HCT116 (cell line): ENCODE results near the gene GRID2IP. TPM values are rescaled to one million over a fixed set of nuclear protein-coding genes. Genes with fewer than 3 reads are reported as not detected.

Source experiments
- ATAC-seq: fragments of 200-7000 bp; cut with Tn5 transposase; 2 replicates; pipeline ENCODE4 v1.9.1; 2020; ENCODE audit warnings: mild to moderate bottlenecking, moderate library complexity
- BruUV-seq: library from RNA; stranded (reverse); fragments of 400-500 nt; replicated peaks from 2 replicates; lab custom pipeline; 2021; lab: Mats Ljungman, UMichigan
- CTCF ChIA-PET: fragments of 300-600 bp; sonication (Branson Sonifier 250); formaldehyde crosslinking; loops from one replicate; lab custom pipeline; 2021; ENCODE audit warnings: antibody characterized with exemption; lab: Charles Lee
- POLR2A ChIA-PET: fragments of 300-600, 350-600 bp; sonication (Branson Sonifier 250); formaldehyde crosslinking; loops from one replicate; lab custom pipeline; 2021; ENCODE audit warnings: antibody characterized with exemption; lab: Charles Lee
- RAD21 ChIA-PET, 2 experiments: fragments of 300-600 bp; sonication (Branson Sonifier 250); formaldehyde crosslinking; loops; one replicate each; lab custom pipeline; 2023; ENCODE audit warnings: low total read pairs in 2 of 2; ENCODE audit not compliant: uncharacterized antibody in 2 of 2, unreplicated experiment in 2 of 2, low non-redundant PET in 1 of 2; lab: Charles Lee
- DNase-seq: peaks from one replicate; pipeline ENCODE4 v3.0.0-alpha.2; 2010; ENCODE audit warnings: low read depth, low spot score
- H2AFZ ChIP-seq: fragments of 200-600 bp; shearing (Covaris generic), sonication (generic); 2 replicates; pipeline ENCODE4 v1.6.1; 2017; ENCODE audit warnings: low read depth, mixed run types, mixed read lengths, antibody characterized with exemption, low read length; ENCODE audit not compliant: poor library complexity, severe bottlenecking
- H3K27ac ChIP-seq: 2 replicates; pipeline ENCODE4 v1.5.1; 2012; ENCODE audit warnings: low read depth, low read length
- H3K27me3 ChIP-seq: fragments of 200-600 bp; sonication (generic); 2 replicates; pipeline ENCODE4 v1.6.1; 2016; ENCODE audit warnings: mixed run types, low read length, mixed read lengths; ENCODE audit not compliant: insufficient read depth
- H3K36me3 ChIP-seq, 2 experiments: fragments of 200-500 bp in 1 of 2; fragments of 200-600 bp in 1 of 2; sonication (Bioruptor generic) in 1 of 2; sonication (generic) in 1 of 2; 2 replicates each; pipeline versions ENCODE4 v1.5.1 to v1.6.1; 2014 to 2016; ENCODE audit warnings: low read length in 2 of 2, inconsistent platforms in 1 of 2, mixed read lengths in 1 of 2, mixed run types in 1 of 2; ENCODE audit not compliant: insufficient read depth in 2 of 2, control insufficient read depth in 1 of 2
- H3K4me1 ChIP-seq, 2 experiments: fragments of 200-600 bp in 1 of 2; sonication (generic) in 1 of 2; 2 replicates each; pipeline versions ENCODE4 v1.5.1 to v1.6.1; 2012 to 2017; ENCODE audit warnings: low read length in 2 of 2, inconsistent platforms in 1 of 2, mild to moderate bottlenecking in 1 of 2, mixed read lengths in 1 of 2, mixed run types in 1 of 2, moderate library complexity in 1 of 2; ENCODE audit not compliant: insufficient read depth in 2 of 2, control insufficient read depth in 1 of 2
- H3K4me2 ChIP-seq: fragments of 200-600 bp; sonication (generic); 2 replicates; pipeline ENCODE4 v1.6.1; 2017; ENCODE audit warnings: mixed run types, low read length, mixed read lengths
- H3K4me3 ChIP-seq, 2 experiments: fragments of 200-600 bp in 1 of 2; sonication (generic) in 1 of 2; replicated peaks in 1 of 2; 2 replicates each; pipeline ENCODE4 v1.5.1; 2011 to 2016; ENCODE audit warnings: low read length in 2 of 2, control low read depth in 1 of 2, low read depth in 1 of 2, mild to moderate bottlenecking in 1 of 2, mixed read lengths in 1 of 2, mixed run types in 1 of 2
- H3K79me2 ChIP-seq: fragments of 200-600 bp; sonication (generic); 2 replicates; pipeline ENCODE4 v1.6.1; 2017; ENCODE audit warnings: mild to moderate bottlenecking, mixed run types, low read length, moderate library complexity, mixed read lengths; ENCODE audit not compliant: insufficient read depth
- H3K9ac ChIP-seq: fragments of 200-600 bp; sonication (generic); 2 replicates; pipeline ENCODE4 v1.6.1; 2016; ENCODE audit warnings: low read length, mixed read lengths
- H3K9me2 ChIP-seq: fragments of 200-600 bp; sonication (generic), shearing (Covaris generic); 2 replicates; pipeline ENCODE4 v1.6.1; 2017; ENCODE audit warnings: mixed run types, mild to moderate bottlenecking, moderate library complexity; ENCODE audit not compliant: insufficient read depth
- H3K9me3 ChIP-seq, 2 experiments: fragments of 200-500 bp in 1 of 2; fragments of 200-600 bp in 1 of 2; sonication (Bioruptor generic) in 1 of 2; sonication (generic) in 1 of 2; 2 replicates each; pipeline ENCODE4 v1.6.1; 2014 to 2017; ENCODE audit warnings: low read length in 2 of 2, mixed read lengths in 2 of 2, inconsistent platforms in 1 of 2, low read depth in 1 of 2, mild to moderate bottlenecking in 1 of 2, mixed run types in 1 of 2, moderate library complexity in 1 of 2; ENCODE audit not compliant: control insufficient read depth in 1 of 2, insufficient read depth in 1 of 2
- H4K20me1 ChIP-seq: fragments of 200-600 bp; sonication (generic), shearing (Covaris generic); 2 replicates; pipeline ENCODE4 v1.6.1; 2017; ENCODE audit warnings: mixed run types, mild to moderate bottlenecking, moderate library complexity; ENCODE audit not compliant: insufficient read depth
- CBX3 ChIP-seq: IDR thresholded peaks from 2 replicates; pipeline ENCODE4 v1.6.1; 2012; ENCODE audit warnings: low read depth
- ELF1 ChIP-seq: IDR thresholded peaks from 2 replicates; pipeline ENCODE4 v1.6.1; 2012; ENCODE audit warnings: low read depth, borderline replicate concordance
- FOSL1 ChIP-seq: IDR thresholded peaks from 2 replicates; pipeline ENCODE4 v1.6.1; 2012; ENCODE audit warnings: low read depth
- JUND ChIP-seq: IDR thresholded peaks from 2 replicates; pipeline ENCODE4 v1.6.1; 2012
- POLR2A ChIP-seq: IDR thresholded peaks from 2 replicates; pipeline ENCODE4 v1.7.0; 2011; ENCODE audit warnings: borderline replicate concordance; ENCODE audit not compliant: insufficient read depth, insufficient read length; ENCODE audit errors: extremely low read depth
- POLR2AphosphoS5 ChIP-seq: IDR thresholded peaks from 2 replicates; pipeline ENCODE4 v1.6.1; 2011; ENCODE audit warnings: mild to moderate bottlenecking, low read depth, low read length, moderate library complexity
- RAD21 ChIP-seq: IDR thresholded peaks from 2 replicates; pipeline ENCODE4 v1.6.1; 2012; ENCODE audit warnings: low read depth, mild to moderate bottlenecking
- SRF ChIP-seq: IDR thresholded peaks from 2 replicates; pipeline ENCODE4 v1.6.1; 2012; ENCODE audit warnings: low read depth
- TCF7L2 ChIP-seq: IDR thresholded peaks from 2 replicates; pipeline ENCODE4 v1.7.0; 2011; ENCODE audit warnings: borderline replicate concordance, inconsistent platforms; ENCODE audit not compliant: insufficient read depth, insufficient read length; ENCODE audit errors: extremely low read depth
- YY1 ChIP-seq: IDR thresholded peaks from 2 replicates; pipeline ENCODE4 v1.6.1; 2011; ENCODE audit warnings: low read length, low read depth, moderate library complexity, mild to moderate bottlenecking; ENCODE audit not compliant: insufficient replicate concordance; ENCODE audit errors: extremely low read depth
- ZFX ChIP-seq: fragments of 450-650 bp; IDR thresholded peaks from 2 replicates; pipeline ENCODE4 v1.6.1; 2017
- ZNF274 ChIP-seq: fragments of 200-500 bp; sonication (Bioruptor generic); IDR thresholded peaks from 2 replicates; pipeline ENCODE4 v1.6.1; 2014; ENCODE audit warnings: mild to moderate bottlenecking, low read depth, low read length, inconsistent platforms
- intact Hi-C: fragments of 100-400 bp; cut with micrococcal nuclease; formaldehyde crosslinking; loops from 2 replicates; pipeline ENCODE4 v1.10.0; 2022
- total RNA-seq: library from RNA; stranded (reverse); gene quantifications from one replicate; pipeline ENCODE4 v1.2.1, GENCODE V29; 2021; ENCODE audit not compliant: unreplicated experiment
- TF ChIP-seq, protein P1 (sequence below): IDR thresholded peaks from 2 replicates; pipeline ENCODE4 v1.6.1; 2012
- TF ChIP-seq, protein P2 (sequence below): IDR thresholded peaks from 2 replicates; pipeline ENCODE4 v1.6.1; 2012
- TF ChIP-seq, protein P3 (sequence below), 3 experiments: fragments of 200-600 bp in 1 of 3; sonication (generic) in 1 of 3; IDR thresholded peaks in 2 of 3; conservative IDR thresholded peaks in 1 of 3; 2 replicates each; pipeline ENCODE4 v1.5.1; 2012 to 2017; ENCODE audit warnings: low read depth in 2 of 3, low read length in 2 of 3, antibody characterized with exemption in 1 of 3, borderline replicate concordance in 1 of 3, control low read depth in 1 of 3, mild to moderate bottlenecking in 1 of 3, mixed read lengths in 1 of 3, mixed run types in 1 of 3, moderate library complexity in 1 of 3; ENCODE audit not compliant: insufficient read depth in 1 of 3
- TF ChIP-seq, protein P4 (sequence below): IDR thresholded peaks from 2 replicates; pipeline ENCODE4 v1.6.1; 2011; ENCODE audit warnings: mild to moderate bottlenecking, low read length, moderate library complexity; ENCODE audit not compliant: insufficient replicate concordance; ENCODE audit errors: extremely low read depth

GRID2IP gene
- total RNA-seq, 1 experiment from 2014 or later, result 3.2 TPM

DNA sequence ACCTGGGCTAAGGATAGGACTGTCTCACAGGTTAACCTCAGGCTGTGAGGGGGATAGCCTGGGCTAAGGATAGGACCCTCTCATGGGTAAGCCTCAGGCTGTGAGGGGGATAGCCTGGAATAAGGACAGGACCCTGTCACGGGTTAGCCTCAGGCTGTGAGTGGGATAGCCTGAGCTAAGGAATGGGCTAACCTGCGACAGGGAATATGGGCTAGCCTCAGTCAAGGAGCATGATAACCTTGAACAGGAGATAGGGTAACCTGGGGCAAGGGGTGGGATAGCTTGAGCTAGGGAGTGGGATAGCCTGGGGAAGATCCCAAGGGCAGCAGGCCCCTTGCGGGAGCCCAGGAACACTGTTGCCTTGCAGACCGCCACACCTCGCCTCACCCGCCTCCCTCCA, 42.7 kb downstream of the GRID2IP start:
- Histone ChIP-seq H3K4me2 (no peak overlapping the region), H3K9me2 (no peaks in the 10 kb centered on the region), H2AFZ (no peak overlapping the region), H3K79me2 (no peaks in the 10 kb centered on the region), H3K4me3 (no peak overlapping the region), H3K9ac (no peak overlapping the region), H3K4me1 (peaks cover 6 to 13% of the 10 kb centered on the region in 2 experiments; a peak in 3 of 4 replicates), H4K20me1 (no peaks in the 10 kb centered on the region), H3K9me3 (no peaks in the 10 kb centered on the region), H3K27me3 (no peaks in the 10 kb centered on the region), H3K27ac (no peak overlapping the region), H3K36me3 (no peaks in the 10 kb centered on the region; a peak in 1 of 4 replicates)
- intact Hi-C loops, result no loop called here
- ChIA-PET RAD21 (no interaction called here), CTCF (no interaction called here), POLR2A (no interaction called here)
- TF ChIP-seq, protein P1, sequence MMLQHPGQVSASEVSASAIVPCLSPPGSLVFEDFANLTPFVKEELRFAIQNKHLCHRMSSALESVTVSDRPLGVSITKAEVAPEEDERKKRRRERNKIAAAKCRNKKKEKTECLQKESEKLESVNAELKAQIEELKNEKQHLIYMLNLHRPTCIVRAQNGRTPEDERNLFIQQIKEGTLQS, result no peak
- TF ChIP-seq RAD21, result no peak
- TF ChIP-seq CBX3, result no peak
- TF ChIP-seq, protein P2, sequence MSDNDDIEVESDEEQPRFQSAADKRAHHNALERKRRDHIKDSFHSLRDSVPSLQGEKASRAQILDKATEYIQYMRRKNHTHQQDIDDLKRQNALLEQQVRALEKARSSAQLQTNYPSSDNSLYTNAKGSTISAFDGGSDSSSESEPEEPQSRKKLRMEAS, result no peak
- TF ChIP-seq FOSL1, result no peak
- no peak for TF ChIP-seq TCF7L2
- TF ChIP-seq ZNF274, result no peak
- no peak for TF ChIP-seq ZFX
- TF ChIP-seq POLR2AphosphoS5, result no peak
- TF ChIP-seq POLR2A, result no peak
- no peak for TF ChIP-seq YY1
- no peak for TF ChIP-seq JUND
- TF ChIP-seq, protein P3, sequence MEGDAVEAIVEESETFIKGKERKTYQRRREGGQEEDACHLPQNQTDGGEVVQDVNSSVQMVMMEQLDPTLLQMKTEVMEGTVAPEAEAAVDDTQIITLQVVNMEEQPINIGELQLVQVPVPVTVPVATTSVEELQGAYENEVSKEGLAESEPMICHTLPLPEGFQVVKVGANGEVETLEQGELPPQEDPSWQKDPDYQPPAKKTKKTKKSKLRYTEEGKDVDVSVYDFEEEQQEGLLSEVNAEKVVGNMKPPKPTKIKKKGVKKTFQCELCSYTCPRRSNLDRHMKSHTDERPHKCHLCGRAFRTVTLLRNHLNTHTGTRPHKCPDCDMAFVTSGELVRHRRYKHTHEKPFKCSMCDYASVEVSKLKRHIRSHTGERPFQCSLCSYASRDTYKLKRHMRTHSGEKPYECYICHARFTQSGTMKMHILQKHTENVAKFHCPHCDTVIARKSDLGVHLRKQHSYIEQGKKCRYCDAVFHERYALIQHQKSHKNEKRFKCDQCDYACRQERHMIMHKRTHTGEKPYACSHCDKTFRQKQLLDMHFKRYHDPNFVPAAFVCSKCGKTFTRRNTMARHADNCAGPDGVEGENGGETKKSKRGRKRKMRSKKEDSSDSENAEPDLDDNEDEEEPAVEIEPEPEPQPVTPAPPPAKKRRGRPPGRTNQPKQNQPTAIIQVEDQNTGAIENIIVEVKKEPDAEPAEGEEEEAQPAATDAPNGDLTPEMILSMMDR (IDR thresholded peaks at IDR 0.05 in 2 of 3, conservative IDR thresholded peaks at IDR 0.05 in 1 of 3; ENCODE audit: borderline replicate concordance in 1 of 3, insufficient read depth in 1 of 3, low read depth in 2 of 3, low read length in 2 of 3), result no peak
- no peak for TF ChIP-seq ELF1
- TF ChIP-seq SRF, result no peak
- TF ChIP-seq, protein P4, sequence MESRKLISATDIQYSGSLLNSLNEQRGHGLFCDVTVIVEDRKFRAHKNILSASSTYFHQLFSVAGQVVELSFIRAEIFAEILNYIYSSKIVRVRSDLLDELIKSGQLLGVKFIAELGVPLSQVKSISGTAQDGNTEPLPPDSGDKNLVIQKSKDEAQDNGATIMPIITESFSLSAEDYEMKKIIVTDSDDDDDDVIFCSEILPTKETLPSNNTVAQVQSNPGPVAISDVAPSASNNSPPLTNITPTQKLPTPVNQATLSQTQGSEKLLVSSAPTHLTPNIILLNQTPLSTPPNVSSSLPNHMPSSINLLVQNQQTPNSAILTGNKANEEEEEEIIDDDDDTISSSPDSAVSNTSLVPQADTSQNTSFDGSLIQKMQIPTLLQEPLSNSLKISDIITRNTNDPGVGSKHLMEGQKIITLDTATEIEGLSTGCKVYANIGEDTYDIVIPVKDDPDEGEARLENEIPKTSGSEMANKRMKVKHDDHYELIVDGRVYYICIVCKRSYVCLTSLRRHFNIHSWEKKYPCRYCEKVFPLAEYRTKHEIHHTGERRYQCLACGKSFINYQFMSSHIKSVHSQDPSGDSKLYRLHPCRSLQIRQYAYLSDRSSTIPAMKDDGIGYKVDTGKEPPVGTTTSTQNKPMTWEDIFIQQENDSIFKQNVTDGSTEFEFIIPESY, result no peak
- DNase-seq (no peak), ATAC-seq (no peak)
- BruUV-seq, result no TSS peak
